NCI-H345 treated with DMSO at 0.1 percent for 48 hours (cell line): ENCODE results near the gene CD300LF.

Experiments used
- DNase-seq: peaks from one replicate; lab custom pipeline; 2025; ENCODE audit not compliant: unreplicated experiment; lab: John Stamatoyannopoulos, UW

CD300LF gene

GRCh38 chr17:74645010-74645409 lies 67.7 kb downstream of the CD300LF start:
- no peak for DNase-seq

DNA sequence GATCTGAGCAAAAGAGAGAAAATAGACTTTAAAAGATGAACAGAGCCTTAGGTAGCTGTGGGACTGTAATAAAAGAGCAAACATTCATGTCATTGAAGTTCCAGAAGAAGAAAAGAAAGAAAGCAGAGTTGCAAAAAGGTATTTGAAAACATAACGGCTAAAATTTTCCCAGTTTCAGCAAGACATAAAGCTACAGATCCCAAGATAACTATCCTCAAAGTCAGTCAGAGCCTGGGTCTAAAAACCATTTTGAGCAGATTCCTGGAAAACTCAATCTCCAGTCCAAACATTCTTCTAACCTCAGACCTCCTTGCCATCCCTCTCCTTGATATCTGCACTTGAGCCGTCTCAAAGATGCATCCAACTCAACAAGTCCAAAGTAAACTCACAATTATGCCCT lies 68.3 kb downstream of the CD300LF start:
- no peak for DNase-seq
